Tibial nerve (tissue), 4 donors: ENCODE measurements around the gene ARX. TPM values are rescaled to one million over a fixed set of nuclear protein-coding genes. Genes with fewer than 3 reads are reported as not detected.

Experiments used
- DNase-seq, 2 donors: peaks; one replicate each; pipeline ENCODE4 v3.0.0-alpha.2; 2019; ENCODE audit warnings: low spot score in 2 of 2
- H3K27ac ChIP-seq, 4 donors: fragments of 200-600 bp; sonication (generic) in 3 of 4; one replicate each; pipeline ENCODE4 v1.5.1; 2017 to 2019; ENCODE audit warnings: mild to moderate bottlenecking in 1 of 4
- H3K27me3 ChIP-seq, 2 donors: fragments of 200-600 bp; sonication (generic) in 1 of 2; one replicate each; pipeline versions ENCODE4 v1.5.1 to v1.6.0; 2017 to 2019
- H3K36me3 ChIP-seq, 3 donors: fragments of 200-600 bp; sonication (generic); one replicate each; pipeline ENCODE4 v1.5.1; 2018 to 2019
- H3K4me1 ChIP-seq, 4 donors: fragments of 200-600 bp; sonication (generic) in 3 of 4; one replicate each; pipeline ENCODE4 v1.5.1; 2017 to 2019
- H3K4me3 ChIP-seq, 4 donors: fragments of 200-600 bp; sonication (generic) in 3 of 4; one replicate each; pipeline ENCODE4 v1.5.1; 2017 to 2019; ENCODE audit warnings: mild to moderate bottlenecking in 1 of 4, moderate library complexity in 1 of 4
- H3K9me3 ChIP-seq, 4 donors: fragments of 200-600 bp; sonication (generic) in 3 of 4; one replicate each; pipeline ENCODE4 v1.5.1; 2017 to 2019
- CTCF ChIP-seq, 5 experiments: fragments of 200-600 bp in 3 of 5; fragments of 450-650 bp in 2 of 5; sonication (generic) in 3 of 5; IDR thresholded peaks; one replicate each; pipeline ENCODE4 v1.5.1; 2016 to 2019; ENCODE audit warnings: antibody characterized with exemption in 5 of 5, mild to moderate bottlenecking in 3 of 5, moderate library complexity in 2 of 5
- EP300 ChIP-seq, 2 donors: sonication (generic); formaldehyde crosslinking; IDR thresholded peaks; one replicate each; pipeline ENCODE4 v1.6.1; 2017; ENCODE audit warnings: antibody characterized with exemption in 2 of 2, mild to moderate bottlenecking in 1 of 2
- POLR2A ChIP-seq, 2 donors: fragments of 450-650 bp; IDR thresholded peaks; one replicate each; pipeline ENCODE4 v1.6.1; 2017; ENCODE audit warnings: antibody characterized with exemption in 2 of 2, mild to moderate bottlenecking in 2 of 2, moderate library complexity in 2 of 2
- WGBS, 2 donors: methylation state at CpG; one replicate each; pipeline ENCODE4 v1.1.5; 2018; 5-methylcytosine and 5-hydroxymethylcytosine counted together
- total RNA-seq, 4 donors: library from RNA; depleted of rRNA; stranded (reverse); fragments of >200 nt; gene quantifications; one replicate each; pipeline ENCODE4 v1.1.0, GENCODE V29; 2016

The ARX gene
- total RNA-seq, 4 donors from 2014 or later, result not detected

- H3K9me3 ChIP-seq, result no peaks in the 10 kb centered on the region
- H3K36me3 ChIP-seq, result no peaks in the 10 kb centered on the region
- 21 to 35% methylated on average over 10 to 17 of the region's 17 CpGs for WGBS, 2 donors
- H3K27ac ChIP-seq, result no peak overlapping the region
- H3K4me3 ChIP-seq, result no peak overlapping the region
- DNase-seq, result no peak
- H3K27me3 ChIP-seq, result peaks cover 2 to 96% of the 10 kb centered on the region in 2 donors
- TF ChIP-seq EP300 (IDR thresholded peaks at IDR 0.05), result no peak
- TF ChIP-seq POLR2A (IDR thresholded peaks at IDR 0.05), result no peak
- no peak for TF ChIP-seq CTCF (IDR thresholded peaks at IDR 0.05)
- H3K4me1 ChIP-seq, result peaks cover 0 to 33% (median 0%) of the 10 kb centered on the region in 4 donors
These were observed 1.3 kb upstream of the ARX start for GRCh38 chrX:25016938-25017598.

- Histone ChIP-seq H3K27me3 (peaks cover 2 to 96% of the 10 kb centered on the region in 2 donors), H3K4me3 (no peak overlapping the region), H3K9me3 (no peaks in the 10 kb centered on the region), H3K27ac (no peak overlapping the region), H3K36me3 (no peaks in the 10 kb centered on the region), H3K4me1 (peaks cover 0 to 38% (median 0%) of the 10 kb centered on the region in 4 donors)
- no peak for DNase-seq
- no peak for TF ChIP-seq POLR2A (IDR thresholded peaks at IDR 0.05)
- WGBS, 2 donors, result 42 to 58% methylated on average over 17 to 20 of the region's 20 CpGs
These were observed 551 bp upstream of the ARX start for GRCh38 chrX:25016361-25016671.

- WGBS, 2 donors, result 50 to 55% methylated on average over 19 of the region's 19 CpGs
These were observed 1.4 kb downstream of the ARX start for GRCh38 chrX:25014366-25014838.

GRCh38 chrX:25013632-25014365 is 2.0 kb downstream of the ARX start:
- no peak for TF ChIP-seq CTCF (IDR thresholded peaks at IDR 0.05)
- TF ChIP-seq EP300 (IDR thresholded peaks at IDR 0.05), result no peak
- no peak for TF ChIP-seq POLR2A (IDR thresholded peaks at IDR 0.05)
- H3K27me3 ChIP-seq, result peaks cover 0 to 96% of the 10 kb centered on the region in 2 donors

More at GRCh38 chrX:25014366-25014838, 1.4 kb downstream of the ARX start:
- no peaks in the 10 kb centered on the region for H3K36me3 ChIP-seq
- no peak overlapping the region for H3K4me3 ChIP-seq
- H3K27me3 ChIP-seq, result peaks cover 2 to 96% of the 10 kb centered on the region in 2 donors
- no peaks in the 10 kb centered on the region for H3K9me3 ChIP-seq
- H3K4me1 ChIP-seq, result peaks cover 0 to 31% (median 0%) of the 10 kb centered on the region in 4 donors
- H3K27ac ChIP-seq, result no peak overlapping the region
- no peak for DNase-seq
- TF ChIP-seq POLR2A (IDR thresholded peaks at IDR 0.05) (no peak), CTCF (IDR thresholded peaks at IDR 0.05) (no peak), EP300 (IDR thresholded peaks at IDR 0.05) (no peak)

GRCh38 chrX:25012793-25013631 is 2.8 kb downstream of the ARX start:
- Histone ChIP-seq H3K4me3 (peak overlapping the region in 2 of 4 donors; percentile 21 to 33), H3K36me3 (no peaks in the 10 kb centered on the region), H3K27ac (no peak overlapping the region), H3K9me3 (no peaks in the 10 kb centered on the region), H3K27me3 (peaks cover 0 to 96% of the 10 kb centered on the region in 2 donors), H3K4me1 (peaks cover 0 to 31% (median 0%) of the 10 kb centered on the region in 4 donors)
- no peak for DNase-seq
- 2 to 46% methylated on average over 6 to 64 of the region's 105 CpGs for WGBS, 2 donors
- no peak for TF ChIP-seq CTCF (IDR thresholded peaks at IDR 0.05)
- TF ChIP-seq EP300 (IDR thresholded peaks at IDR 0.05), result no peak
- no peak for TF ChIP-seq POLR2A (IDR thresholded peaks at IDR 0.05)

More at GRCh38 chrX:25013632-25014365, 2.0 kb downstream of the ARX start:
- peaks cover 0 to 31% (median 0%) of the 10 kb centered on the region in 4 donors for H3K4me1 ChIP-seq
- no peaks in the 10 kb centered on the region for H3K9me3 ChIP-seq
- no peaks in the 10 kb centered on the region for H3K36me3 ChIP-seq
- H3K27ac ChIP-seq, result no peak overlapping the region
- 18 to 45% methylated on average over 13 to 20 of the region's 44 CpGs for WGBS, 2 donors
- DNase-seq, result no peak
- H3K4me3 ChIP-seq, result peak overlapping the region in 1 of 4 donors; percentile 15
